ENCODE results near the gene PSMD1. TPM values are rescaled to one million over a fixed set of nuclear protein-coding genes. Genes with fewer than 3 reads are reported as not detected.
"Not testable (repeated sequence)": the region's sequence is repeated elsewhere in the genome, so short reads cannot be mapped to it uniquely, and the experiment has no call there.

Gene PSMD1
- total RNA-seq, 4 donors from 2014 or later, result 47.3 to 55.2 (median 52.3) TPM

- DNase-seq (ENCODE audit: extremely low spot score), result no peak
- intact Hi-C loops (cut with DNase I), result loop anchor here (5.0 to 10.0 kb wide), 2 partner anchors 132 to 165 kb away; no protein-coding TSS in a partner anchor
- H3K27me3 ChIP-seq, result no peaks in the 10 kb centered on the region
- H3K27ac ChIP-seq (replicated peaks in 1 of 4), result no peak overlapping the region
- 99% methylated on average over 8 of the region's 8 CpGs for WGBS
- H3K4me3 ChIP-seq, result no peak overlapping the region
- peaks cover 3 to 23% (median 18%) of the 10 kb centered on the region in 4 donors for H3K4me1 ChIP-seq
- H3K9me3 ChIP-seq, result peaks cover 0 to 17% (median 7%) of the 10 kb centered on the region in 4 donors
- peak in 2 of 3 experiments; percentile 19 to 31 for TF ChIP-seq CTCF (IDR thresholded peaks at IDR 0.05)
- no peak for TF ChIP-seq EP300 (IDR thresholded peaks at IDR 0.05)
- H3K36me3 ChIP-seq, result peaks cover 14 to 62% (median 48%) of the 10 kb centered on the region in 4 donors
These were observed 43.3 kb downstream of the PSMD1 start for GRCh38 chr2:231099918-231100317.

- intact Hi-C loops (cut with DNase I), result loop anchor here (5.0 kb wide), 1 partner anchor 132 kb away; no protein-coding TSS in a partner anchor
- not testable (repeated sequence) for H3K4me3 ChIP-seq; H3K27ac ChIP-seq (replicated peaks in 1 of 4); DNase-seq (ENCODE audit: extremely low spot score); H3K27me3 ChIP-seq
- H3K9me3 ChIP-seq, result peaks cover 0 to 17% (median 7%) of the 10 kb centered on the region in 4 donors
- peaks cover 3 to 23% (median 18%) of the 10 kb centered on the region in 4 donors for H3K4me1 ChIP-seq
- H3K36me3 ChIP-seq, result peaks cover 13 to 62% (median 47%) of the 10 kb centered on the region in 4 donors
- WGBS, result 91% methylated on average over 2 of the region's 2 CpGs
These were observed 43.7 kb downstream of the PSMD1 start for GRCh38 chr2:231100321-231100720.

- Histone ChIP-seq H3K27ac (replicated peaks in 1 of 4) (no peak overlapping the region), H3K27me3 (no peaks in the 10 kb centered on the region), H3K4me1 (peaks cover 3 to 23% (median 18%) of the 10 kb centered on the region in 4 donors), H3K36me3 (peaks cover 13 to 56% (median 45%) of the 10 kb centered on the region in 4 donors), H3K4me3 (no peak overlapping the region), H3K9me3 (peaks cover 0 to 17% (median 7%) of the 10 kb centered on the region in 4 donors)
- WGBS, result 85% methylated on average over 4 of the region's 4 CpGs
- TF ChIP-seq CTCF (IDR thresholded peaks at IDR 0.05), result no peak
- TF ChIP-seq POLR2AphosphoS5 (IDR thresholded peaks at IDR 0.05), result no peak
- TF ChIP-seq EP300 (IDR thresholded peaks at IDR 0.05), result no peak
- TF ChIP-seq POLR2A (IDR thresholded peaks at IDR 0.05; ENCODE audit: low read depth), result no peak
- DNase-seq (ENCODE audit: extremely low spot score), result no peak
- intact Hi-C loops (cut with DNase I), result loop anchor here (5.0 kb wide), 1 partner anchor 131 kb away; no protein-coding TSS in a partner anchor
These were observed 44.3 kb downstream of the PSMD1 start for GRCh38 chr2:231100990-231101389.

GRCh38 chr2:231102772-231103171, 46.1 kb downstream of the PSMD1 start:
- intact Hi-C loops (cut with DNase I), result loop anchor here (5.0 kb wide), 1 partner anchor 130 kb away; no protein-coding TSS in a partner anchor
- no peaks in the 10 kb centered on the region for H3K27me3 ChIP-seq

More at GRCh38 chr2:231102772-231103171, 46.1 kb downstream of the PSMD1 start:
- 71% methylated on average over 2 of the region's 2 CpGs for WGBS
- peaks cover 3 to 37% (median 34%) of the 10 kb centered on the region in 4 donors for H3K4me1 ChIP-seq
- DNase-seq (ENCODE audit: extremely low spot score), result no peak
- no peak overlapping the region for H3K4me3 ChIP-seq
- peaks cover 8 to 42% (median 33%) of the 10 kb centered on the region in 4 donors for H3K36me3 ChIP-seq
- peaks cover 0 to 17% (median 7%) of the 10 kb centered on the region in 4 donors for H3K9me3 ChIP-seq
- H3K27ac ChIP-seq (replicated peaks in 1 of 4), result peak overlapping the region; percentile 42 to 70 (median 58)
- no peak for TF ChIP-seq EP300 (IDR thresholded peaks at IDR 0.05)
- no peak for TF ChIP-seq POLR2AphosphoS5 (IDR thresholded peaks at IDR 0.05)
- no peak for TF ChIP-seq POLR2A (IDR thresholded peaks at IDR 0.05; ENCODE audit: low read depth)
- no peak for TF ChIP-seq CTCF (IDR thresholded peaks at IDR 0.05)

Data from esophagus muscularis mucosa (tissue), 4 donors.